Heart left ventricle (tissue), 13 donors: ENCODE results near the gene ADGRG1.

Source experiments
- CTCF ChIP-seq, 12 donors: fragments of 200-600 bp; sonication (generic) in 4 of 12; IDR thresholded peaks; one replicate each; pipeline versions ENCODE4 v1.5.0 to v1.8.0; 2018 to 2022; ENCODE audit warnings: antibody characterized with exemption in 12 of 12, mild to moderate bottlenecking in 5 of 12
- POLR2A ChIP-seq, 2 donors: fragments of 450-650 bp; IDR thresholded peaks; one replicate each; pipeline ENCODE4 v1.6.1; 2017; ENCODE audit warnings: antibody characterized with exemption in 2 of 2, mild to moderate bottlenecking in 2 of 2, moderate library complexity in 2 of 2
- donor health status: ischemic (EF 13 %, LVEDD 7.1; RV severe dilation, severe dysfunction).
- donor health status: DM: no; HTN: yes; CAD: no.
- donor health status: DM: no; HTN: no; CAD: no.
- donor health status: ischemic (EF 25% LVEDD 6.9; RV normal size, moderate dysfunction).
- donor health status: ischemic (EF 25% LVEDD 5.7; RV mildly dilated, moderate dysfunction).
- donor health status: ischemic (EF 35%, LVEDD 5.7; RV mildly dilated, moderate dysfunction).
- donor health status: nonischemic (EF 11% LVEDD 7.7; RV severe dilation, severe dysfunction).
- donor health status: DM: yes; HTN: yes; CAD: no.
- donor health status: PGD.
- donor health status: ischemic (EF 29% LVEDD 5.4; RV normal size, mild dysfunction).
- donor health status: nonischemic (EF 23%, LVEDD 6.1; RV moderate dilation, normal function).

GRCh38 chr16:57633383-57634064, 5.1 kb downstream of the ADGRG1 start:
- TF ChIP-seq CTCF (IDR thresholded peaks at IDR 0.05) (no peak), POLR2A (IDR thresholded peaks at IDR 0.05) (no peak)
